ENCODE results near the gene PRKAG2. TPM values are rescaled to one million over a fixed set of nuclear protein-coding genes. Genes with fewer than 3 reads are reported as not detected.

PRKAG2 gene
- polyA plus RNA-seq, 3 donors: 29.2 to 59.8 (median 30.9) TPM

DNA sequence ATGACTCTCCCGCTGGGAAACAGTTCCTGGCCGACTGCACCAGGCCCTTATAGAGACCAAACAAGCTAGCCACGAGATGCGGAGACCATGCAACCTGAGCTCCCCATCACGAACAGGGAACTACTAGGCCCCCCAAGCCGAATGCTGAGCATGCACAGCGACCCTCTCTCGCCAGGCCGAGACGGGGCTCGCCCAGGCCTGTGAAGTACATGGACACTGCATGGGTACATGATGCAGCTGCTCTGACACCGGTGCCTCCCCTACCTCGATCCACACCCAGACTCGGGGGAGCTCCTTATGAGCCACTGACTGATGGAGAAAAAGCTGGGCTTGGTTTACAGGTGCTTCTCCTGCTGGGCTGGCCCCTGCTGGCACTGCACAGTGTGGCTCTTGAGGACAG is 285.0 kb downstream of the PRKAG2 start:
- WGBS (ENCODE audit: insufficient coverage): 92% methylated on average over 13 of the region's 14 CpGs
- Mint-ChIP-seq H3K4me1 (no peaks in the 10 kb centered on the region), H3K4me3 (no peak overlapping the region), H3K9me3 (peaks cover 0 to 5% (median 0%) of the 10 kb centered on the region in 7 donors), H3K27me3 (ENCODE audit: low read depth in 3 of 3) (no peaks in the 10 kb centered on the region), H3K27ac (peak overlapping the region in 1 of 7 donors; percentile 37), H3K36me3 (peaks cover 57 to 79% of the 10 kb centered on the region in 2 donors)
- Histone ChIP-seq H3K4me1 (ENCODE audit: control insufficient read depth in 1 of 2, insufficient read depth in 2 of 2, low read length in 2 of 2) (no peaks in the 10 kb centered on the region), H3K36me3 (replicated peaks in 1 of 2; ENCODE audit: control insufficient read depth in 1 of 2, insufficient read depth in 2 of 2, low read length in 2 of 2) (peaks cover 58 to 85% of the 10 kb centered on the region in 2 donors), H3K4me2 (replicated peaks; ENCODE audit: extremely low read depth, low read length, poor library complexity, severe bottlenecking) (no peak overlapping the region), H3K4me3 (replicated peaks in 1 of 3; ENCODE audit: low read depth in 2 of 3, low read length in 3 of 3) (no peak overlapping the region), H3K27ac (ENCODE audit: low read depth in 1 of 2, low read length in 2 of 2) (no peak overlapping the region), H3K9me3 (replicated peaks in 1 of 2; ENCODE audit: control insufficient read depth in 1 of 2, insufficient read depth in 1 of 2, low read length in 2 of 2) (no peaks in the 10 kb centered on the region), H3K79me2 (ENCODE audit: insufficient read depth, low read length) (no peaks in the 10 kb centered on the region), H3K27me3 (ENCODE audit: control insufficient read depth in 2 of 2, insufficient read depth in 2 of 2, low read length in 2 of 2) (no peaks in the 10 kb centered on the region), H2AFZ (ENCODE audit: insufficient read depth, low read depth, low read length, poor library complexity, severe bottlenecking) (no peak overlapping the region), H3K9ac (ENCODE audit: insufficient read depth, low read length, poor library complexity, severe bottlenecking) (no peak overlapping the region), H4K20me1 (ENCODE audit: insufficient read depth, low read length) (peaks cover 94% of the 10 kb centered on the region)
- no peak for DNase-seq
- intact Hi-C loops (cut with micrococcal nuclease): no loop called here
- TF ChIP-seq, protein P1, sequence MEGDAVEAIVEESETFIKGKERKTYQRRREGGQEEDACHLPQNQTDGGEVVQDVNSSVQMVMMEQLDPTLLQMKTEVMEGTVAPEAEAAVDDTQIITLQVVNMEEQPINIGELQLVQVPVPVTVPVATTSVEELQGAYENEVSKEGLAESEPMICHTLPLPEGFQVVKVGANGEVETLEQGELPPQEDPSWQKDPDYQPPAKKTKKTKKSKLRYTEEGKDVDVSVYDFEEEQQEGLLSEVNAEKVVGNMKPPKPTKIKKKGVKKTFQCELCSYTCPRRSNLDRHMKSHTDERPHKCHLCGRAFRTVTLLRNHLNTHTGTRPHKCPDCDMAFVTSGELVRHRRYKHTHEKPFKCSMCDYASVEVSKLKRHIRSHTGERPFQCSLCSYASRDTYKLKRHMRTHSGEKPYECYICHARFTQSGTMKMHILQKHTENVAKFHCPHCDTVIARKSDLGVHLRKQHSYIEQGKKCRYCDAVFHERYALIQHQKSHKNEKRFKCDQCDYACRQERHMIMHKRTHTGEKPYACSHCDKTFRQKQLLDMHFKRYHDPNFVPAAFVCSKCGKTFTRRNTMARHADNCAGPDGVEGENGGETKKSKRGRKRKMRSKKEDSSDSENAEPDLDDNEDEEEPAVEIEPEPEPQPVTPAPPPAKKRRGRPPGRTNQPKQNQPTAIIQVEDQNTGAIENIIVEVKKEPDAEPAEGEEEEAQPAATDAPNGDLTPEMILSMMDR (IDR thresholded peaks at IDR 0.05): no peak

DNA sequence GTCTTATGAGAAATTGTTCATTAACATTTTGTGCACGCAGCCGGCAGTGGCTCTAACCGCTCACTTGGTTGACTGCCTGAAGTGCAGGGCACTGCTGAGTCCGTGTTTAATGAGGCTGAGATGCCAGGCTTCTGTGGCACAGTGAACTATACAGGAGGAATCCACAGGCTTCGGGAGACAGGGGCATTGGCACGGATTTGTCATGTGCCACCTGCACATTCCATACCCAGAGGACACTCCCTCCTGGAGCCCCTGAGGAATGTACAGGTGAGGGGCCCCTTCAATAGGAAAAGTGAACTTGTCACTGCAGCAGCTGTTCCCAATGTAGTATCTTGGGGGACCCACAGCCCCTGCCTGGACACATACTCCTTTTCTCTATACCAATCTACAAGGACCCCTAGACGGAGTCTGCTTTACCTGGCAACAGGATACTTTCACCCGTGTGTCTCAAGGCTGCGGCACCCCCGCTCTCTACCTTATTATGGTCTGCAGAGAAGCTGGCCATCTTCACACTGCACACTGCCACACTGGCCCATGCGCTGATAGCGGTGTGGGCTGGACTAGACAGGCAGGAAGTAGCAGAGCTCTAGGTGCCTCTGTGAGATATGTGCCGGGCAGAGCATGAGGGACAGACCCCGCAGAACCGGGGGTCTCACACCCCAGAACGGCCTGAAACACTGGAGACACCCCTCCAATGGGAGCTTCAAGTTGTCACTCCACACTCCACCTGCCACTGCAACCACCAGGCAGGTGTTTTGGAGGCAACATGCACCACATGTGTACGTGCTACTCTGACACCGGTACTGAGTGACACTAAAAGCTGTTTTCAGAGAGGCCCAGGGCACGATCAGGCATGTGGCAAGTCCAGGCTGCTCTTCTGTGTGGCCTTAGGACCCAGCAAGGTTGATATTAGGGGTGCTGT is 285.8 kb downstream of the PRKAG2 start:
- H3K27me3 Mint-ChIP-seq (ENCODE audit: low read depth in 3 of 3): no peaks in the 10 kb centered on the region
- TF ChIP-seq, protein P1 (IDR thresholded peaks at IDR 0.05): no peak
- no peak for DNase-seq
- no peaks in the 10 kb centered on the region for H3K27me3 ChIP-seq (ENCODE audit: control insufficient read depth in 2 of 2, insufficient read depth in 2 of 2, low read length in 2 of 2)
- peaks cover 60 to 87% of the 10 kb centered on the region in 2 donors for H3K36me3 Mint-ChIP-seq
- H3K4me1 Mint-ChIP-seq: no peaks in the 10 kb centered on the region
- H3K4me1 ChIP-seq (ENCODE audit: control insufficient read depth in 1 of 2, insufficient read depth in 2 of 2, low read length in 2 of 2): no peaks in the 10 kb centered on the region
- H3K9me3 Mint-ChIP-seq: peaks cover 0 to 5% (median 0%) of the 10 kb centered on the region in 7 donors
- H3K27ac ChIP-seq (ENCODE audit: low read depth in 1 of 2, low read length in 2 of 2): no peak overlapping the region
- no peak overlapping the region for H3K4me3 ChIP-seq (replicated peaks in 1 of 3; ENCODE audit: low read depth in 2 of 3, low read length in 3 of 3)
- H3K9ac ChIP-seq (ENCODE audit: insufficient read depth, low read length, poor library complexity, severe bottlenecking): no peak overlapping the region
- peaks cover 94% of the 10 kb centered on the region for H4K20me1 ChIP-seq (ENCODE audit: insufficient read depth, low read length)
- intact Hi-C loops (cut with micrococcal nuclease): no loop called here
- H3K4me2 ChIP-seq (replicated peaks; ENCODE audit: extremely low read depth, low read length, poor library complexity, severe bottlenecking): no peak overlapping the region
- H3K4me3 Mint-ChIP-seq: no peak overlapping the region
- no peaks in the 10 kb centered on the region for H3K9me3 ChIP-seq (replicated peaks in 1 of 2; ENCODE audit: control insufficient read depth in 1 of 2, insufficient read depth in 1 of 2, low read length in 2 of 2)
- no peaks in the 10 kb centered on the region for H3K79me2 ChIP-seq (ENCODE audit: insufficient read depth, low read length)
- H2AFZ ChIP-seq (ENCODE audit: insufficient read depth, low read depth, low read length, poor library complexity, severe bottlenecking): no peak overlapping the region
- 95% methylated on average over 15 of the region's 19 CpGs for WGBS (ENCODE audit: insufficient coverage)
- H3K27ac Mint-ChIP-seq: peak overlapping the region in 1 of 7 donors; percentile 37
- H3K36me3 ChIP-seq (replicated peaks in 1 of 2; ENCODE audit: control insufficient read depth in 1 of 2, insufficient read depth in 2 of 2, low read length in 2 of 2): peaks cover 59 to 93% of the 10 kb centered on the region in 2 donors
